ENCODE measurements around the gene SUB1. TPM values are rescaled to one million over a fixed set of nuclear protein-coding genes. Genes with fewer than 3 reads are reported as not detected.

SUB1 gene
- total RNA-seq, 4 donors from 2014 or later, result 142 to 466 (median 206) TPM

- no peak for TF ChIP-seq CTCF (IDR thresholded peaks at IDR 0.05; ENCODE audit: low read depth)
These were observed 42.0 kb downstream of the SUB1 start for GRCh38 chr5:32627219-32627870.

- TF ChIP-seq CTCF (IDR thresholded peaks at IDR 0.05; ENCODE audit: low read depth), result no peak
These were observed 42.9 kb downstream of the SUB1 start for GRCh38 chr5:32628049-32628844.

GRCh38 chr5:32630867-32631491 is 45.6 kb downstream of the SUB1 start:
- TF ChIP-seq CTCF (IDR thresholded peaks at IDR 0.05; ENCODE audit: low read depth), result no peak

- TF ChIP-seq CTCF (IDR thresholded peaks at IDR 0.05; ENCODE audit: low read depth), result no peak
These were observed 53.0 kb downstream of the SUB1 start for GRCh38 chr5:32638309-32638708.

- no peak for TF ChIP-seq CTCF (IDR thresholded peaks at IDR 0.05; ENCODE audit: low read depth)
These were observed 54.6 kb downstream of the SUB1 start for GRCh38 chr5:32639943-32640342.

- TF ChIP-seq CTCF (IDR thresholded peaks at IDR 0.05; ENCODE audit: low read depth), result no peak
These were observed 57.1 kb downstream of the SUB1 start for GRCh38 chr5:32642276-32643002.
